GM18870 (cell line): ENCODE measurements around the gene HLA-DRA.
A peak's percentile ranks its signal among the peaks of the same experiment; 100 is the strongest.
"Not testable (repeated sequence)": the region's sequence is repeated elsewhere in the genome, so short reads cannot be mapped to it uniquely, and the experiment has no call there.

Experiments used
- ATAC-seq: cut with Tn5 transposase; IDR thresholded peaks from one replicate; pipeline ENCODE4 v1.9.1; 2021; ENCODE audit warnings: moderate library complexity; ENCODE audit not compliant: unreplicated experiment

HLA-DRA gene

GRCh38 chr6:32430179-32430578, 9.5 kb upstream of the HLA-DRA start:
- ATAC-seq: no peak

GRCh38 chr6:32431142-32431541, 8.5 kb upstream of the HLA-DRA start:
- no peak for ATAC-seq

- no peak for ATAC-seq
Measured at GRCh38 chr6:32432050-32432450, 7.6 kb upstream of the HLA-DRA start.

DNA sequence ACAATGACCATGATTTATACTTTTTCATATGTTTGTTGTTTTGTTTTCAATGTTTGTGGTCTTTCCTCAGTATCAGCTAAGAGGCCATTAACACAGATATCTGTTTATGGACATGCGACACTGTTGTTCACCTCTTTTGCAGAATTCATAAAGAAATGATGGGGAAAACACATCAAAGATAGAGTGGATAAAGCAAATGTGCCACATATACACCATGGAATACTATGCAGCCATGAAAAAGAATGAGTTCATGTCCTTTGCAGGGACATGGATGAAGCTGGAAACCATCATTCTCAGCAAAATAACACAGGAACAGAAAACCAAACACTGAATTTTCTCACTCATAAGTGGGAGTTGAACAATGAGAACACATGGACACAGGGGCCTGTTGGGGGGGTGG, 5.7 kb upstream of the HLA-DRA start:
- ATAC-seq: not testable (repeated sequence)

DNA sequence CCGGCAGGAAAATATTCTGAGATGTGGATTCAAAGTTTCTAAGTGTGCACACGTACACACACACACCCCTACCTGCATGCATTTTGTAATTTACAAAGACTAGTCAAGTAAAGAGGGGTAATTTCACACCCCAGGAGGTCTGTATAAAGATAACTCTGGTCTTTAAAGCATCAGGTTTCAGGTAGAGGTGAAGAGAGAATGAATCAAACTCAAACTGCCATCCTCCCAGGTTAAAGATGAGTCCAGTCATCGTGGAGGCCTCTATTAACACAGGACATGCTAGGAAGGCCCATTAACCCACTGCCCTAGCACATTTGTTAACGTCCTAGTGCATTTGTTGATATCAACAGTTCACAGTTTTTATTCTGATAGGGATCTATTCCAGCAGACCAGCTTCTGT, 3.5 kb upstream of the HLA-DRA start:
- no peak for ATAC-seq

DNA sequence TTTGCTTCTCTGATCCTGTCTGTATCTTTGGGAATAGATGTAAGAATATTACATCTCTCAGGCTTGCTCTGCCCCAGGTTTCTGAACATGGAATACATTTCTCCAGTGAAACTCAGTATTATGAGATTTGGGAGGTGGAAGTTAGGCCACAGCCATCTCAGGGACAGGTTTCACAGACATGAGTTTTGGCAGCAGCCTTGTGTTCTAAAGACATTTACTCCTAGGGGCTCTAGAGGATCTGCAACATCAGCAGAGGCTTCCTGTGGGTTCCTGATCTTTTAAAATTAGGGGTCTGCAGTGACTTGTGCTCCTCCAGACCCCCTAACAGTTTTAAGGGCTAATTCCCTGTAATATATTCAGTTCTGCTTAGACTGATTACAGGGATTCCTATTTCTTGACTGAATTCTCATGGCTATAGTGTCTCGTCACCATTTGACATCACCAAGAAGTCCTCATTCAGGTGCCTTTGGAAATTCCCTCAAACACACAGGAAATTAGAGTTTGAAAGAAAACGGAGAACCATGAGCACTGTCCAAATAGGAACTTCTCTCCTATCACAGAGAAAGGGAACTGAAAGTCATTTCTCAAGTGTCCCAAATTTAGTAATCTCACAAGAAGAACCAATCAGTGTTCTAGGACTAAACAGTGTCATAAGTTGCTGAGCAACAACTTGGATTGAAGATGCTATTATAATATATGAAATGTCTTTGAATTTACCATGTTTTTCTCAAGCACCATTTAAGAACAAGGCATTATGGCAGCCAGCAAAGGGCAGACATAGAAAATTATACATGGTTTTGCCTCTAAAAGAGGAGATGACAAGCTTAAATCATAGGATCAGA, 2.5 kb upstream of the HLA-DRA start:
- peak; percentile 70 for ATAC-seq

DNA sequence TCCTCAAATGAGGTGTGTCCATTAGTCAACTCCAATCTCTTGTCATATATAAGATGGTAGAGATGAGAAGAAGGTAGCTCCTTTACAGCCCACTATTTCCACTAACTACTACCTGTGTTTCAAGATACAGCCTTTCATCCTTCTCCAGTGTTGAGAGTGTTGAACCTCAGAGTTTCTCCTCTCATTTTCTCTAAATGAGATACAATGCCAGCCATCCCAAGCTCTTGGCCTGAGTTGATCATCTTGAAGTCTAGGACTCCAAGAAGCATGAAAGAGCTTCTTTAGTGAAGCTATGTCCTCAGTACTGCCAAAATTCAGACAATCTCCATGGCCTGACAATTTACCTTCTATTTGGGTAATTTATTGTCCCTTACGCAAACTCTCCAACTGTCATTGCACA, 548 bp upstream of the HLA-DRA start:
- ATAC-seq: no peak

DNA sequence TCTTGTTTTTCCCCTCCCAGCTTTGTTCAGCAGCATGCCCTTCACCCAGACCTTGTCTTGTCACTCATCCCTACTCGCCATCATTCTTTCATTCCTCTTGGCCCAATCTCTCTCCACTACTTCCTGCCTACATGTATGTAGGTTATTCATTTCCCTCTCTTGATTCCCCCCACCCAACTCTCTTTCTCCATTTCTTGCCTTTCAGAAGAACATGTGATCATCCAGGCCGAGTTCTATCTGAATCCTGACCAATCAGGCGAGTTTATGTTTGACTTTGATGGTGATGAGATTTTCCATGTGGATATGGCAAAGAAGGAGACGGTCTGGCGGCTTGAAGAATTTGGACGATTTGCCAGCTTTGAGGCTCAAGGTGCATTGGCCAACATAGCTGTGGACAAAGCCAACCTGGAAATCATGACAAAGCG, 2.6 kb downstream of the HLA-DRA start:
- ATAC-seq: no peak

- ATAC-seq: no peak
Measured at GRCh38 chr6:32442977-32443552, 3.4 kb downstream of the HLA-DRA start.

DNA sequence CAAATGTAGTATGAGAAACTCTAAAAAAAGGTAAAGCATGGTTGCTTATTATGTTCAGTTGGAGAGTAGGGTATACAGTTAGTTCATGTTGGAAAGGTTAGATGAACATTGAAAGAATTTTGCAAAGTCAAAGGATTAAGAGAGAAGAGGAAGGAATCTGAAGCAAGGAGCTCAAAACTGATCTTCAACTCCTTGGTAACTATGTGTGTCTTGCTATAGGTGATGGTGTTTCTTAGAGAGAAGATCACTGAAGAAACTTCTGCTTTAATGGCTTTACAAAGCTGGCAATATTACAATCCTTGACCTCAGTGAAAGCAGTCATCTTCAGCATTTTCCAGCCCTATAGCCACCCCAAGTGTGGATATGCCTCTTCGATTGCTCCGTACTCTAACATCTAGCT, 4.7 kb downstream of the HLA-DRA start:
- ATAC-seq: no peak

DNA sequence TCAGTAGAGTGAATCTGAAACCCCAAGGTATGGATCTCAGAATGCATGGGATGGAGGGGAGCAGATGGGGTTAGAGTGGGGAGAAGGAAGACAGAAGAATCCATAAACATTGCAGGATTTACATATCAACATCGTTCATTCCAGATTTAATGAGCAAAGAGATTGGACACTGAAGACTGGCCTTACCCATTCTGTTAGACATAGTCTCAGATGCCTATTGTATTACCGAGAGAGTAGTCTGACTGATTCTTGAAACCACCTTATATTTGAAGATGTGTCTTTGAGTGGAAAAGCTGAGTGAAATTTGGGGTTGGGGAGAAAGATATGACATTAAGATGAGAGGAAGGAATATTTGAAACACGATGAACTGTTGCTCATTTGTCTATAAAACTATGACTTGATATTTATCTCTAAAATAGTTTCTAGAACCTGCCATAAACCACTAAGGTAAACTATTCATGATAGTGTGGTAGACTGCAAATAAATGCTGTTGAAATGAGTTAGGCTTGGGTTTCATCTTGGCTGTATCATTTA, 5.7 kb downstream of the HLA-DRA start:
- no peak for ATAC-seq

DNA sequence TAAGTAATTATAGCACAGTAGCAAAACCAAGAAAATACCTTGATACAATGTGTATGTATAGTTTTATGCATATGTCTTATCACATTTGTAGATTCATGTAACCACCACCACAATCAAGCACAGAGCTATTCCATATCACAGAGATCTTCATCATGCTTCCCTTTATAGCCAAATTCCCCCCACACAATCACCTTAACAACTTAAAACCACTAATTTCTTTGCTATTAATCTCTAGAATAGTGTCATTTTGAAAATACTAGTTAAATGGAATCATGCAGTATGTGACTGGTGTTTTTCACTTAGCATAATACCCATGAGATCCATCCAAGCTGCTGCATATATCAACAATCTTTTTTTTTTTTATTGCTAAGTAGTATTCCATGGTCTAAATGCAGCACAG, 8.2 kb downstream of the HLA-DRA start:
- no peak for ATAC-seq

DNA sequence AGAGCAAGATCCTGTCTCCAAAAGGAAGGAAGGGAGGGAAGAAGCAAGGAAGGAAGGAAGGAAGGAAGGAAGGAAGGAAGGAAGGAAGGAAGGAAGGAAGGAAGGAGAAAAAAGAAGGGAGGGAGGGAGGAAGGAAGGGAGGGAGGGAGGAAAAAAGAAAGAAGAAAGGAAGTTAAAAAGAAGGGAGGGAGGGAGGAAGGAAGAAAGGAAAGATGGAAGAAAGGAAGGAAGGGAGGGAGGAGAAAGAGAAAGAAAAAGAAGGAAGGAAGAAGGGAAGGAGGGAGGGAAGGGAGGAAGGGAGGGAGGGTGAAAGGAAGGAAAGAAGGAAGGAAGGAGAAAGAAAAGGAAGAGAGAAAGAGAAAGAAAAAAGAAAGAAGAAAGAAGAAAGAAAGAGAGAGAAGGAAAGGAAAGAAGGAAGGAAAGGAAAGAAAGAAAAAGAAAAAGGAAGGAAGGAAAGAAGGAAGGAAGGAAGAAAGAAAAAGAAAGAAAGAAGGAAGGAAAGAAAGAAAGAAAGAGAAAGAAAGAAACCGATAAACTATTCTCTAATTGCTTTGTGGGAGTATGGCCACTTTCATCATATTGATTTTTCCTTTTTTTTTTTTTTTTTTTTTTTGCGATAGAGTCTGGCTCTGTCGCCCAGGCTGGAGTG, 9.5 kb downstream of the HLA-DRA start:
- ATAC-seq: no peak

DNA sequence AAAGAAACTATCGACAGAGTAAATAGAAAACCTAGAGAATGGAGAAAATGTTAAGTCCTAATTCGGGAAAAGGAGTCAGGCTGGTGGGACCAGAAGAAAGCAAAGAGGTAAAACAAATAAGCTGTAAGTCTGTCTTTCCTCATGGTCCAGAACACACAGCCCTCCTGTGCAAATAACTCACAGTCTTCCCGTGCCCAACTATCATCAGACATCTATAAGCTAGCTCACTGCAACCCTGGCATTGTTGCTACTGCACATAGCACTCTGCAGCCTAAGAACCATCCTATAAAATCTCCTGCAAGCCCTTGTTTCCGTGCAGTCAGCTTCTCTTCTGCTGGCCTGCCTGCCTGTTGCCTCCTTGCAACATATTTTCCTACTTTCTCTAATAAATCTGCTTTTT, 17.4 kb downstream of the HLA-DRA start:
- no peak for ATAC-seq

- ATAC-seq: no peak
Measured at GRCh38 chr6:32459781-32460424, 20.2 kb downstream of the HLA-DRA start.

DNA sequence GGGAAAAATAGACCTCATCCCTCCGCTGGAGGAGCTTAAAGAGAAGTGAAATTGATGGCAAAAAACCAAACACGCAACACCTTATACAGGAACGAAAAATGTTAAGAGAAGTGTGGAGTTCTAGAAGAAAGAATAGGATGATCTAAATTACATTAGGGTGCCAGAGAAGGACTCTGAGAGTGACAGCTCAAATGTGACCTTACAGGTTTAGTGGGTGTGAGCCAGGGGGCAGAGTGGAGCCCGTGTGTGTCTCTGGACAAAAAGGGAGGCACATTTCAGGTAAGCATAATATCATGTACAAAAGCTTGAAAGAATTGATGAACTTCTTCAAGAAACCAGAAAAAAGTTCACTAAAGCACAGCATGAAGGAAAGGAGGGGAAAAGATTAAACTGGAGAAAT, 20.8 kb downstream of the HLA-DRA start:
- ATAC-seq: no peak

- no peak for ATAC-seq
Measured at GRCh38 chr6:32461493-32461892, 21.8 kb downstream of the HLA-DRA start.

DNA sequence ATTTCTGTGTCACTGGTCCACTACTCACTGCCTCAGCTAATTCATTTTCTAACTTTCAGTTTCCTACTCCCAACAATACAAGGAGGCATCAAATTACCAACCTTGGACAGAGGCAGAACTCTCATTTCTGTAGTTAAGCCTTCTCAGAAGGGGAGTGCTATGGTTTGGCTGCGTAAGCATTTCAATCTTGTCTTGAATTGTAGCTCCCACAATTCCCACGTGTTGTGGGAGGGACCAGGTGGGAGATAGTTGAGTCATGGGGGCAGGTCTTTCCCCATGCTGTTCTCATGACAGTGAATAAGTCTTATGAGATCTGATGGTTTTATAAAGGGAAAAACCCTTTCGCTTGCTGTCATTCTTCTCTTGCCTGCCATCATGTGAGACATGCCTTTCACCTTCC, 22.9 kb downstream of the HLA-DRA start:
- peak; percentile 68 for ATAC-seq

GRCh38 chr6:32467743-32468503, 28.2 kb downstream of the HLA-DRA start:
- ATAC-seq: not testable (repeated sequence)

DNA sequence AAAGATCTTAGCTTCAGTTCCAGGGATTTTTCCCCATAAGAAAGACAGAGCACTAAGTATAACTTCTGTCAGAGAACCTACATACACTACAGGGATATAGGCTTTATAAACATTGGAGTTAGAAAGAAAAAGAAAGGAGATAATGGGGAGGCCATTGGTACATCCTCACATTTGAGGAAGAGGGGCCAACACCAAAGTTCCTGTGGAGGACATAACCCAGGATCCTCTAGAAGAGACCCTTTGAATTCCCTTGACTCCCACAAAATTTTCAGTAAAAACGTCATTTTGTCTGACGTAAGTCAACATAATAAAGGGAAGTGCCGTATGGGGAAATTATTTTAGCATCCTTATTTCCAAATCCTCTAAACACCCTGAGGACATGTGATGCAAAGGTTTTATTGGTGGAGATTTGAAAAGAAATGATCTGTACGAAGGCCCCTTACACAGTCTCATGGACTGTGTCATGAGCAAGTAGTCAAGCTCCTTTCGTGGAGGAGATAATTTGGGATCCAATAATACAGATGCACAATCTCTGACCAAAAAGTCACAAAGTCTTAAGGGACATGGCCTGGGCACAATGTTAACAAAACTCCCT, 33.2 kb downstream of the HLA-DRA start:
- no peak for ATAC-seq
